Brain pericyte (primary cell): ENCODE data around the gene VPS35L.
A peak's percentile ranks its signal among the peaks of the same experiment; 100 is the strongest.

Source experiments
- DNase-seq: peaks from one replicate; pipeline ENCODE4 v3.0.0-alpha.2; 2012; ENCODE audit warnings: low read depth, low spot score

VPS35L gene, protein sequence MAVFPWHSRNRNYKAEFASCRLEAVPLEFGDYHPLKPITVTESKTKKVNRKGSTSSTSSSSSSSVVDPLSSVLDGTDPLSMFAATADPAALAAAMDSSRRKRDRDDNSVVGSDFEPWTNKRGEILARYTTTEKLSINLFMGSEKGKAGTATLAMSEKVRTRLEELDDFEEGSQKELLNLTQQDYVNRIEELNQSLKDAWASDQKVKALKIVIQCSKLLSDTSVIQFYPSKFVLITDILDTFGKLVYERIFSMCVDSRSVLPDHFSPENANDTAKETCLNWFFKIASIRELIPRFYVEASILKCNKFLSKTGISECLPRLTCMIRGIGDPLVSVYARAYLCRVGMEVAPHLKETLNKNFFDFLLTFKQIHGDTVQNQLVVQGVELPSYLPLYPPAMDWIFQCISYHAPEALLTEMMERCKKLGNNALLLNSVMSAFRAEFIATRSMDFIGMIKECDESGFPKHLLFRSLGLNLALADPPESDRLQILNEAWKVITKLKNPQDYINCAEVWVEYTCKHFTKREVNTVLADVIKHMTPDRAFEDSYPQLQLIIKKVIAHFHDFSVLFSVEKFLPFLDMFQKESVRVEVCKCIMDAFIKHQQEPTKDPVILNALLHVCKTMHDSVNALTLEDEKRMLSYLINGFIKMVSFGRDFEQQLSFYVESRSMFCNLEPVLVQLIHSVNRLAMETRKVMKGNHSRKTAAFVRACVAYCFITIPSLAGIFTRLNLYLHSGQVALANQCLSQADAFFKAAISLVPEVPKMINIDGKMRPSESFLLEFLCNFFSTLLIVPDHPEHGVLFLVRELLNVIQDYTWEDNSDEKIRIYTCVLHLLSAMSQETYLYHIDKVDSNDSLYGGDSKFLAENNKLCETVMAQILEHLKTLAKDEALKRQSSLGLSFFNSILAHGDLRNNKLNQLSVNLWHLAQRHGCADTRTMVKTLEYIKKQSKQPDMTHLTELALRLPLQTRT

DNA sequence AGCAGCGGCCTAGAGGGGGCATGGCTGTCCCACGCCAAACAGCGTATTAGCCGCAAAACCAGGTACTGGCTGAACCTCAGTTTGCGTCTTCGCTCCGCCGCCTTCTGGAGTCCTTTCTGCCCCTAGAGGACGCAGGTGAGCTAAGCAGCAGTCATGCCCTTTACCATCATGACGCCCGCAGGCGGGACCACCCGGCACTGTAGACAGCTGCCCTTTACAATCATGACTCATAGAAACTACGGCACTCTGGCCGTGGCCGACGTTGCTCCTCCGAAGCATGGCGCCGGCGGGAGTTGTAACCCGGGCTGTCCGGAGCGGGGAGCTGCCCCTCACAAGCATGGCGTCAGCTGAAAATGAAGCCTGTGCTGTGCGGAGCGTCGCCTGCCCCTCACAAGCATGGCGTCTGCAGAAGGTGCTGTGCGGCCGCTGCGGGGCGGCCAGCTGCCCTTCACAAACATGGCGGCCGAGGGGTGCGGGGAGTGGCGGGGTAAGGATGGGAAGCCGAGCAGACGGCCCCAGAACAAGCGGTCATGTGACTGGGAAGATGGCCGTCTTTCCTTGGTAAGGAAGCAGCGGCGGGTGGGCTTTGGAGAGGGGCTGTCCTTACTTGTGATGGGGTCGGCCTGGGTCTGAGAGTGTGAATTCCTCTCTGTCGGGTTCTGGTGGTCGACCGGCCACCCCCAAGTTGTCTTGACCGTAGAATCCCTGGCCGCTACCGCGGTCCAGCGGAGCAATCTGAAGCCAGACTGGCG is at the start of gene VPS35L:
Gene VPS35L, plus strand, starts transcription at position 518 of the 752 bp plus-strand sequence. Its CDS starts 27 bp downstream, at position 545.
- DNase-seq: peak; percentile 99

DNA sequence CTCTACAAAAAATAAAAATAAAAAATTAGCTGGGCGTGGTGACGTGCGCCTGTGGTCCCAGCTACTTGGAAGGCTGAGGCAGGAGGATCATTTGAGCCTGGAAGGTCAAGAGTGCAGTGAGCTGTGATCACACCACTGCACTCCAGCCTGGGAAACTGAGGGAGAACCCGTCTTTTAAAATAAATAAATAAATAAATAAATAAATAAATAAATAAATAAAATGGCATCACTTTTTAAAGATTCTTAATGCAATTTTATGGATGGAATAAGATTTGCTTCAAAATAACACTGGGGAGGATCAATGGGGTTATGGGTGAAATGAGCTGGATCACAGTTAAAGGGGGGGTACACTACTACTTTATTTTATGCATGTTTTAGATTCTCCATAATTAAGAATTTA is 48.5 kb upstream of the VPS35L start:
- no peak for DNase-seq

- no peak for DNase-seq
Observed at GRCh38 chr16:19507867-19508266, 47.6 kb upstream of the VPS35L start.

DNA sequence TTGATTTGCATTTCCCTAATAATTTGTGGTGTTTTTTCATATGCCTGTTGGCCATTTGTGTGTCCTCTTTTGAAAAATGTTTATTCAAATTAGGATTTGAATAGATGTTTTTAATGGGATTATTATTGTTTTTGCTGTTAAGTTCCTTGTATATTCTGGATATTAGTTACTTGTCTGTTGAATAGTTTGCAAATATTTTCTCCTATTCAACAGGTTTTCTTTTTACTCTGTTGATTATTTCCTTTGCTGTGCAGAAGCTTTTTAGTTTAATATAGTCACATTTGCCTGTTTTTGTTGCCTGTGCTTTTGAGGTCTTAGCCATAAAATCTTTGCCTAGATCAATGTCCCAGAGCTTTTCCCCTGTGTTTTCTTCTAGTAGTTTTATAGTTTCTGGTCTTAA is 43.2 kb upstream of the VPS35L start:
- DNase-seq: no peak

DNA sequence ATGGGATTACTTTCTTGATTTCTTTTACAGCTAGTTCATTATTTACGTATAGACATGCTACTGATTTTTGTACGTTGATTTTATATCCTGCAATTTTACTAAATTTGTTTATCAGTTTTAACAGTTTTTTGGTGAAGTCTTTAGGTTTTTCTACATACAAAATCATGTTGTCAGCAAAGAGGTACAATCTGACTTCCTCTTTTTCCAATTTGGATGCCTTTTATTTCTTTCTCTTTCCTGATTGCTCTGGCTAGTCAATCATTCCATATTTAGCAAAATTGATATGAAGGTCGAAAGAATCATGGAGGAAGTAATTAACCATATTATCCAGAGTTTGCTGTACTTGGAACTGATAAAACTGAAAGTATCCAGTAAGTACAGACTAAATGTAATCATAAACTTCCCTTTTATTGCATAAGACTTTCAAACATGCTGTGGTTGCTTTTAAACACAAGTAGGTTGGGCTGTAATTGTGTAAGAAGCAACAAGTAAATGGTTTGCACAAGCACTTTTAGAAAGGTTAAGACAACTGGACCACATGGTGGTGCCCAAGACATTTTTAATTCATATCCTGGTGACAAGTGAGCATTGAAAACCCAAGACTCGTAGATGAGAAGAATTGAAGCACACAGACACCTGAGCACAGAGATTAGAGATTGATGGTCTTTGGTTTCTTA is 42.0 kb upstream of the VPS35L start:
- DNase-seq: no peak

DNA sequence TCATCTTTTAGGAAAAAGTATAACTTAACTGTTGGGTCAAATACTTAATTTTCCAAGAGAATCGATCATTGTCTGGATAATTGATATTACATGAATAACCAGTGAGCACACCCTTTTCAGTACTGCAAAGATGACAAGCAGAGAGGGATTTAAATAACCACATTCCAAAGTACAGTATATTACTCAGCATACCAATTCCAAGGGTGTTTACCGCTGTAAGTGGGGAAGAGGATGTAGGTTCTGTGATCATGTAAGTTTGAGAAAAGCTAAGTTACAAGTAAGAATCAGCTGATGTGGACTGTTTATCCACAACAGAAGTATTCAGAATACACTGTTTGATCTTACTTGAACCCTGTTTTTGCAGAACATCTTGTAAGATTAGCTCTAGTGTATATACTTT is 39.7 kb upstream of the VPS35L start:
- DNase-seq: no peak

- no peak for DNase-seq
Observed at GRCh38 chr16:19517424-19518089, 37.9 kb upstream of the VPS35L start.

GRCh38 chr16:19518388-19518787 is 37.1 kb upstream of the VPS35L start:
- DNase-seq: no peak

DNA sequence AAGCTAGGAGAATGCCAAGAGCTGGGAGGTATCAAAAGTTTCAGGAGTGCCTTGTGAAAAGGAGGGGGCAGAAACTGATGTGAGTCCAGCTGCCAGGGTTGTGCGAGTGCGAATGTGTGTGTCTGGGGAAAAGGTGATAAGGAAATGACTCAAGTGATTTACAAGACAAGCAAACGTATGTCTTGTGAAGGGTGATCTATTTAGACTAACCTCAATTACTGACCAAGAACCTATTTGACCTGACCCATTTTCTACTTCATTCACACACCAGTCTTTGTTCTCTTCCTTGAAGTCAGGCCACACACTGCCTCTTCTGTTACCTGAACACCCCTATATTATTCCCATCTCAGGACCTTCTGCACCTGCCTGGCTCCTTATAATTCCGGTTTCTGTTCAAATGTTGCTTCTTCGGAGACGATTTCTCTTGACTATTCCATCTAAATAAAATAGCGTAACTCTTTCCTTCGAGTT is 34.6 kb upstream of the VPS35L start:
- no peak for DNase-seq

DNA sequence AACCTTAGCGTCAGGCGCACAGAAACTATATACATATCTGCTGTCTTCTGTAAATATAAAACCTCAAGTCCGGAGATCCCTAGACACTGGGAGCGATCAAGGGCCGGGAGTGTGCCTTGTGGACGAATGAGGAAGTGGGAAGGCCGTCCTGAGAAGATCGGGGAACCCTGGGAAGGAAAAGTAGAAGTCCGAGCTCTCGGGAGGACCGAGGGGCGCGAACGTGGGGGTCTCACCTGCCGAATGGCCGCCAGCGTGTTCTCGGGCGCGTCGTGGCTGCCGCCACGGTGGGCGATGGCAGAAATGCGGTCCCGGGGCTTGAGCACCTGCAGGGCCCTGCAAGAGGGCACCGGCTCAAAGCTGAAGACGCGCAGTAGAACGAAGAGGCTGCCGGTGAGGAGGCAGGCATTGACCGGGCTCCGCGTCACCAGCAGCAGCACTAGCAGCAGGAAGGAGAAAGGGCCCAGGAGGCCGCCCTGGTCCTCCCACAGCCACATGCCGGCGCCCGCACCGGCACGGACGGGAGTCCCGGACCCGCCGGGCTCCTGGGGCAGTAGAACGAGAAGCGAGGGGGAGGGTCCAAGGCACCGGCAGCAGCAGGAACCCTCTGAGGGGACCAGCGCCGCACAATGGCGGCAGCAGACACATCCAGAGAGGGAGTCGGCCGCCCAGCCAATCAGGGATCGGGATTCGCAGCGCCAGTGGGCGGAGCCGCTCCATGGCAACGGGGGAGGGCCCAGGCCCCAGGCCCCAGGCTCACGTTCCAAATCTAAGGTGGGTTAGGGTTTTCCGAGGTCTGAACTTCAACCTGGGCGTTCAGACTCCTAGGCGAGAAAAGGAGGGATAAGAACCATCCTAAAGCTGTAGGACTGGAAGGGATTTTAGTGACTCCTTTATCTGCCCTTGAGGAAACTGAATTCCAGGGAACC is 33.8 kb upstream of the VPS35L start, which contains the start of gene GDE1:
Gene GDE1, minus strand, starts transcription at position 628 of the 926 bp plus-strand sequence. Its CDS starts 134 bp downstream, at position 494.
- DNase-seq: peak; percentile 57

- DNase-seq: no peak
Observed at GRCh38 chr16:19522397-19522732, 33.1 kb upstream of the VPS35L start.

DNA sequence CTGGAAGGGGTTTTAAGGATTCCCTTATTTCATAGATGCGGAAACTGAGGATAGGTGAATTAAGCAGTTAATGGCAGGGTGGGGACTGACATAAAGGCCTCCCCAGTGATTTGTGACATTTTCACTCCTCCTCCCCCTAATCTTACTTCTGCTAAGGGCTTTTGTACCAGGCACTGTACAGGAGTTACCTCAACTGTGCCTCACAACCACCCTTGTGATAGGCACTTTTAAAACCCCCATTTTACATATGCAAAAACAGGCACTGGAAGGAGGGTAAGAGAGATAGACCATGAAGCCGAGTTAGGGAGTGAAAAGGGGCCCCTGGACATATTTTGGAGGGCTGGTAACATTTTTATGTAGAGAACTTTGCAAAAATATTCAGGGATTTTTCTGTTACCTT is 32.7 kb upstream of the VPS35L start:
- no peak for DNase-seq

- DNase-seq: no peak
Observed at GRCh38 chr16:19523184-19523558, 32.3 kb upstream of the VPS35L start.

DNA sequence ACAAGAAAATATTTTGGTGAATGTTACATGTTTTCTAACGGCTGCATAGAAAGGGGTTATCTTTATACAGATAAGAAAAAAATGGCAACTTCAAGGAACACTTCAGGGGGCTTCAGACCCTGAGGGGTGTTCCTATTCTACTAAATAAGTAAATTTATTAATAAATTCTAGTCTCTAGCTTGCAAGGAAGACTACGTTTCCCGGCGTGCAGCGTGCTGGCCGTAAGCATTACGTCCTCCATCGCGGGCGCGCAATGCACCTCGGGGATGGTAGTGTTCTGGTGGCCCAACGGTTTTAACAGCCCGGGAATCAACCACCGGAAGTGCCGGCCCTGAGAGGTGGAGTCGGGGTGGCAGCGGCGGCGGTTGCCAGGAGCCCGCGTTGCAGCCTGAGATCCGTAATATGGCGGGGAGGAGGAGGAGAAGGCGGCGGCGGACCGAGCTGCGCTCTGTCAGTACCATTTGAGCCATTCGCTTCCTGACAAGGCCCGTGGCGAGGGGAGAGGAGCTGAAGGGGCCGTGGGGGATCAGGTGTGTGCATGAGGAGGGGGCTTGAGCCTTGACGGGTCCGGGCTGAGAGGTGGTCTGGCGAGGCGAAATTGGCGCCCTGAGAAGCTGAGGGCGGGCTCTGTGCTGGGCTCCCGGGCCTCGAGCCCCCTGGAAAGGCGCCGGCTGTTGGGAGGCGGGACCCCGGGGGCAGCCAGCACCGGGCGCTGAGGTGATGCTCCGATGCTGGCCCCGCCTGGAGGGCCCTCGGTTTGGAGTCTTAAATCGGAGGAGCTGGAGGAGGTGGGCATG is 31.7 kb upstream of the VPS35L start, which contains the start of gene CCP110:
Gene CCP110, plus strand, starts transcription at position 384 of the 797 bp plus-strand sequence. CDS start 3,940 bp downstream, outside the sequence.
- DNase-seq: peak; percentile 87

GRCh38 chr16:19524356-19524615 is 31.2 kb upstream of the VPS35L start:
- DNase-seq: no peak

GRCh38 chr16:19524616-19525384 is 30.7 kb upstream of the VPS35L start:
- no peak for DNase-seq

- no peak for DNase-seq
Observed at GRCh38 chr16:19525385-19525723, 30.1 kb upstream of the VPS35L start.

- DNase-seq: no peak
Observed at GRCh38 chr16:19527161-19527560, 28.3 kb upstream of the VPS35L start.
